ENCODE measurements around the gene MLLT1.

The MLLT1 gene

GRCh38 chr19:6238643-6239281, 41.0 kb downstream of the MLLT1 start:
- Histone ChIP-seq H3K27ac (0 out of 2 replicates have a peak overlapping the region, but pooled peaks have one; percentile 2), H3K9ac (ENCODE audit: insufficient read length) (no peak overlapping the region), H3K36me3 (ENCODE audit: insufficient read depth, low read length) (no peaks in the 10 kb centered on the region; the same call in 1 of the 2 replicates), H3K4me3 (no peak overlapping the region), H3K9me3 (ENCODE audit: low read depth, low read length) (no peaks in the 10 kb centered on the region)
- TF ChIP-seq EZH2 (IDR thresholded peaks at IDR 0.05) (no peak), POLR2AphosphoS5 (IDR thresholded peaks at IDR 0.05; ENCODE audit: borderline replicate concordance, low read depth, low read length) (no peak), FOXP2 (optimal IDR thresholded peaks at IDR 0.05; ENCODE audit: control extremely low read depth, extremely low read length, insufficient read depth) (no peak)
- DNase-seq (ENCODE audit: low read depth, low spot score), result no peak

GRCh38 chr19:6238256-6238642, 41.5 kb downstream of the MLLT1 start:
- no peak for DNase-seq (ENCODE audit: low read depth, low spot score)
- H3K4me3 ChIP-seq, result no peak overlapping the region

DNA sequence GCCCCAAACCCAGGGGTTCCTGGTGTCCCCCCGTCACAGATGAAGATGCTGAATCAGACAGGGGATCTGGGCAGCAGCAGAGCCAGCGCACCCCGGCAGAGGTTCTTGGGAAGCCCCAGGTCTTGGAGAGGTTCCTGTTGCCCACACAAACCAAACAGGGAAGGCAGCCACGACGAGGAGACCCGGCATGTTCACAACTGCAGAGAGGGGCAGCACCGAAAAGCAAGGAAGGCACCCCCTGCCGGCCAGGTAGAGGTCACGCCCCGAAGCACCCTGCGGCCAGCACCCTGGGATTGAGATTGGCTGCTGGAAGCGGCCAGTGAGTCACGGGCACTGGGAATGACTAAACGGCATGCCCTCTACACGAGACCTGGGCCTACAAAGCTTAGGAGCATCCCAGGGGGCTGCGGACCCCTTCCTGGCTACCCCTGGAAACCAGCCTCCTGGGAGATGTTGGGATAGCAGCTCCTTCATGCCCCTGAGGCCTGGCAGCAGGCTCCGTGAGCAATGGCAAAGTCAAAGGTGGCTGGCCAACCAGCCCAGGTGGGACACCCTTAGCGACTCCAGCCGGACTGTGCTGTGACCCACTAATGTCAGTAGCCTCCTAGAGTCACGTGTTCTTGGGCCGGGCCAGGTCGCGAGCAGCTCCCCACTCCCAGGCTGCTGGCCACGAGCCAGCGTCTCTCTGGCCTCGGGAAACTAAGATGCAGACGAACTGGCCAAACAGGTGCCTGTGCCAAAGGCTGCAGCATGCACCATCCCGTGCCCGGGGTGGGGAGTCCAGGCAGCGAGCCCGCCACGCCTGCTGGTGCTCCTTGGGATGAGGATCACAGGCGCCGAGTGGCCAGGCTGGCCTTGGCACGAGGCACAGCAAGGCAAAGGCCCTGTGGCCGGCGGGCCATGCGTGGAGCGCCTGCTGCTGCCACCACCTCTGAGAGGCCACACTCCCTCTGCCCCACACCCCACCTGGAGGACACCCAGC, 43.2 kb downstream of the MLLT1 start:
- H3K9me3 ChIP-seq (ENCODE audit: low read depth, low read length), result no peaks in the 10 kb centered on the region
- no peak overlapping the region for H3K4me3 ChIP-seq
- no peak for DNase-seq (ENCODE audit: low read depth, low spot score)
- H3K27ac ChIP-seq, result no peak overlapping the region
- TF ChIP-seq FOXP2 (optimal IDR thresholded peaks at IDR 0.05; ENCODE audit: control extremely low read depth, extremely low read length, insufficient read depth), result no peak
- TF ChIP-seq EZH2 (IDR thresholded peaks at IDR 0.05), result no peak
- no peak for TF ChIP-seq POLR2AphosphoS5 (IDR thresholded peaks at IDR 0.05; ENCODE audit: borderline replicate concordance, low read depth, low read length)
- no peaks in the 10 kb centered on the region; the same call in 1 of the 2 replicates for H3K36me3 ChIP-seq (ENCODE audit: insufficient read depth, low read length)
- H3K9ac ChIP-seq (ENCODE audit: insufficient read length), result no peak overlapping the region

More at GRCh38 chr19:6238256-6238642, 41.5 kb downstream of the MLLT1 start:
- TF ChIP-seq POLR2AphosphoS5 (IDR thresholded peaks at IDR 0.05; ENCODE audit: borderline replicate concordance, low read depth, low read length) (no peak), EZH2 (IDR thresholded peaks at IDR 0.05) (no peak), FOXP2 (optimal IDR thresholded peaks at IDR 0.05; ENCODE audit: control extremely low read depth, extremely low read length, insufficient read depth) (no peak)
- Histone ChIP-seq H3K36me3 (ENCODE audit: insufficient read depth, low read length) (no peaks in the 10 kb centered on the region; the same call in 1 of the 2 replicates), H3K9ac (ENCODE audit: insufficient read length) (no peak overlapping the region), H3K9me3 (ENCODE audit: low read depth, low read length) (no peaks in the 10 kb centered on the region), H3K27ac (0 out of 2 replicates have a peak overlapping the region, but pooled peaks have one; percentile 2)

- Histone ChIP-seq H3K4me3 (no peak overlapping the region), H3K36me3 (ENCODE audit: insufficient read depth, low read length) (peaks cover 5% of the 10 kb centered on the region), H3K9ac (ENCODE audit: insufficient read length) (no peak overlapping the region), H3K27ac (no peak overlapping the region), H3K9me3 (ENCODE audit: low read depth, low read length) (no peaks in the 10 kb centered on the region)
- no peak for DNase-seq (ENCODE audit: low read depth, low spot score)
- TF ChIP-seq EZH2 (IDR thresholded peaks at IDR 0.05) (no peak), POLR2AphosphoS5 (IDR thresholded peaks at IDR 0.05; ENCODE audit: borderline replicate concordance, low read depth, low read length) (no peak), FOXP2 (optimal IDR thresholded peaks at IDR 0.05; ENCODE audit: control extremely low read depth, extremely low read length, insufficient read depth) (no peak)
These were observed 44.5 kb downstream of the MLLT1 start for GRCh38 chr19:6235031-6235951.

DNA sequence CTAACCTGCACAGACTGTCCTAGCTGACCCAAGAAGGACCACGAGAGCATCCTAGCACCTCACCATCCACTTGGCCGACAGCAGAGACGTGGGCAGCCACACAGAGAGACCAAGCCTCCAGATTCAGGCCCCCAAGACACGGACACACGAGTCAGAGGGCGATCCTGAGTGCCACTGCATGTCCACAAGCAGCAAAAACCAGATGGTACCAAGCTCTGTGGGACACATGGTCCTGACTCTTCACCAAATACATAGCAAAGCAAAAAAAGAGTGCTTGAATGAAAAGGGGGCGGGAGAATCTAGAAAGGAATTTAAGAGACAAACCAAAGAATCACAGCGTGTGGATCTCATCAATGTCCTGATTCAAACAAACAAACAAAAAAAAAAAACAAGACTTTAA, 45.2 kb downstream of the MLLT1 start:
- no peaks in the 10 kb centered on the region for H3K9me3 ChIP-seq (ENCODE audit: low read depth, low read length)
- no peak overlapping the region for H3K9ac ChIP-seq (ENCODE audit: insufficient read length)
- no peak for DNase-seq (ENCODE audit: low read depth, low spot score)
- peaks cover 10% of the 10 kb centered on the region for H3K36me3 ChIP-seq (ENCODE audit: insufficient read depth, low read length)
- TF ChIP-seq FOXP2 (optimal IDR thresholded peaks at IDR 0.05; ENCODE audit: control extremely low read depth, extremely low read length, insufficient read depth) (no peak), EZH2 (IDR thresholded peaks at IDR 0.05) (no peak), POLR2AphosphoS5 (IDR thresholded peaks at IDR 0.05; ENCODE audit: borderline replicate concordance, low read depth, low read length) (no peak)
- no peak overlapping the region for H3K4me3 ChIP-seq
- H3K27ac ChIP-seq, result no peak overlapping the region

DNA sequence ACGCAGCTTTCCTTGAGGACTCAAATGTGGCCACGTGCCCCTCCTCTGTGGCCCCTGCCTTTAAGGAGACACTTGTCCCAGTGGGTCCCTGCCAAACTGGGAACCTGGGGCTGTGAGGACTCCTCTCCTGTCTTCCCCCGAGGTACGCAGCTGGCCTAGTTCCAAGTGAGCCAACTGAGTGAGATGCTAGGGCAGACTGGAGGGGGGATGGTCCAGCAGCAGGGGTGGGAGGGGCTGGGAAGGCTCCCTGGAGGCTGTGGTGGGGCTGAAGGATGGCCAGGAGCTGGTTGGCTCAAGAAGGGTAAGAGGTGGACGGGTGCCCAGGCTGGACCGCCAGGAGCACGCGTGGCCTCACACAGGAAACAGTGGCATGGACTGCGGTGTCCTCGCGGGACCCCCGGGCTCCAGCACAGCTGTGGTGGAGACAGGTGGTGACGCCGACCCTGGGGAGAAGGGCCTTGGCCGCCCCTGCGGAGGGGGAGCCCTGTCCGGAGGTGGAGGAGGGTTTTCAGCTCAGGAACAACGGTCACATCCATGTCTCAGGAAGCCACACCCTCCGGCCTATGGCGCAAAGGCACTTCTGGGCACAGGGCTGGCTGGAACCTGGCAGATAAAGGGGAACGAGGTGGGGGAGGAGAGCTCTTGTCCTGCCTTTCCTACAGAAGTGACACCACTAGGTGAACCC, 45.8 kb downstream of the MLLT1 start:
- no peaks in the 10 kb centered on the region for H3K9me3 ChIP-seq (ENCODE audit: low read depth, low read length)
- H3K4me3 ChIP-seq, result no peak overlapping the region
- no peak for TF ChIP-seq POLR2AphosphoS5 (IDR thresholded peaks at IDR 0.05; ENCODE audit: borderline replicate concordance, low read depth, low read length)
- TF ChIP-seq EZH2 (IDR thresholded peaks at IDR 0.05), result no peak
- TF ChIP-seq FOXP2 (optimal IDR thresholded peaks at IDR 0.05; ENCODE audit: control extremely low read depth, extremely low read length, insufficient read depth), result no peak
- H3K9ac ChIP-seq (ENCODE audit: insufficient read length), result no peak overlapping the region
- no peak for DNase-seq (ENCODE audit: low read depth, low spot score)
- H3K36me3 ChIP-seq (ENCODE audit: insufficient read depth, low read length), result peaks cover 11% of the 10 kb centered on the region
- H3K27ac ChIP-seq, result no peak overlapping the region

GRCh38 chr19:6233056-6233826, 46.5 kb downstream of the MLLT1 start:
- Histone ChIP-seq H3K4me3 (no peak overlapping the region), H3K9ac (ENCODE audit: insufficient read length) (no peak overlapping the region), H3K36me3 (ENCODE audit: insufficient read depth, low read length) (peaks cover 13% of the 10 kb centered on the region), H3K9me3 (ENCODE audit: low read depth, low read length) (no peaks in the 10 kb centered on the region), H3K27ac (no peak overlapping the region)
- no peak for TF ChIP-seq POLR2AphosphoS5 (IDR thresholded peaks at IDR 0.05; ENCODE audit: borderline replicate concordance, low read depth, low read length)
- no peak for TF ChIP-seq FOXP2 (optimal IDR thresholded peaks at IDR 0.05; ENCODE audit: control extremely low read depth, extremely low read length, insufficient read depth)
- TF ChIP-seq EZH2 (IDR thresholded peaks at IDR 0.05), result no peak
- DNase-seq (ENCODE audit: low read depth, low spot score), result no peak

Measured in SK-N-MC (cell line).